Omental fat pad (tissue), 4 donors: ENCODE results near the gene GRIK5. TPM values are rescaled to one million over a fixed set of nuclear protein-coding genes. Genes with fewer than 3 reads are reported as not detected.

Experiments used
- ATAC-seq: fragments of 150-250 bp; one replicate; pipeline ENCODE4 v1.9.1; 2016; ENCODE audit warnings: mild to moderate bottlenecking, moderate library complexity; ENCODE audit not compliant: low FRiP score
- DNase-seq: peaks from one replicate; pipeline ENCODE4 v3.0.0-alpha.2; 2019; ENCODE audit warnings: low spot score
- total RNA-seq, 4 donors: library from RNA; depleted of rRNA; stranded (reverse); fragments of >200 nt; gene quantifications; one replicate each; pipeline ENCODE4 v1.1.0, GENCODE V29; 2016
- TF ChIP-seq, protein P1 (sequence below), 3 donors: fragments of 450-650 bp; IDR thresholded peaks; one replicate each; pipeline ENCODE4 v1.5.1; 2016 to 2017; ENCODE audit warnings: antibody characterized with exemption in 3 of 3, mild to moderate bottlenecking in 3 of 3, moderate library complexity in 2 of 3

The GRIK5 gene
- total RNA-seq, 4 donors from 2014 or later: 0.32 to 2.1 (median 1.6) TPM

DNA sequence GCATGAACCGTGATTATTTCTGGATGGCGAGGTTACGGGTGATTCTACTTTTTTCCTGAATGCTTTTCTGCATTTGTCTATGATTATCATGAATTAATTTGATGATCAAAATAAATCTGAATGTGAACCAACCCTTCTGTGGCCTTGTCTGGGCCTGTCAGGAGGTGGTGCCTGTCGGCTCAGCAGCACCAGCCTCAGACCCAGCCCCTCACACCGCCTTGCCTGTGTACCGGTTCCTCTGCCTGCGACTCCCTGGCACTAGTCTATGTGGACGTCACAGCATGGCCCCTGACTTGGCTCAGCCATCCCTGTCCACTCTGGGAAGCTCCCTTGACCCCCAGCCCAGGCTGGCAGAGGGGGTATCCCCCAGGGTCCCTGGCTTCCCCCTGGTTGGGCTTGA lies 95.4 kb downstream of the GRIK5 start:
- no peak for ATAC-seq

DNA sequence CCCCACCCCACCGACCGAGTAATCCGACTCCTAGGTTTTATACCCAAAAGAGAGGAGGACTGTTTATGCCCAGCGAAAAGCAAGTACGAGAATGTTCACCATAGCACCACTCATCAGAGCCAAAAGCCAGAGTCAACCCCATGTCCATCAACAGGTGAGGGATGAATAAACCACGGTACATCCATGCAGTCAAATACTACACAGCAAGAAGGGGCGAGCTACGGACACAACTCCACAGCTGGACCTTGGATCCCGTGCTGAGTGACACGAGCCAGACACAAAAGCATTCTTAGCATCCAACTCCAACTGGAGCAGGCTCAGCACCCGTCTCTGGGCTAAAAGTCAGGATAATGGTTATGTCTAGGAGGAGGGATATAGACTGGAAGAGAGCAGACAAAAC lies 98.6 kb downstream of the GRIK5 start:
- TF ChIP-seq, protein P1, sequence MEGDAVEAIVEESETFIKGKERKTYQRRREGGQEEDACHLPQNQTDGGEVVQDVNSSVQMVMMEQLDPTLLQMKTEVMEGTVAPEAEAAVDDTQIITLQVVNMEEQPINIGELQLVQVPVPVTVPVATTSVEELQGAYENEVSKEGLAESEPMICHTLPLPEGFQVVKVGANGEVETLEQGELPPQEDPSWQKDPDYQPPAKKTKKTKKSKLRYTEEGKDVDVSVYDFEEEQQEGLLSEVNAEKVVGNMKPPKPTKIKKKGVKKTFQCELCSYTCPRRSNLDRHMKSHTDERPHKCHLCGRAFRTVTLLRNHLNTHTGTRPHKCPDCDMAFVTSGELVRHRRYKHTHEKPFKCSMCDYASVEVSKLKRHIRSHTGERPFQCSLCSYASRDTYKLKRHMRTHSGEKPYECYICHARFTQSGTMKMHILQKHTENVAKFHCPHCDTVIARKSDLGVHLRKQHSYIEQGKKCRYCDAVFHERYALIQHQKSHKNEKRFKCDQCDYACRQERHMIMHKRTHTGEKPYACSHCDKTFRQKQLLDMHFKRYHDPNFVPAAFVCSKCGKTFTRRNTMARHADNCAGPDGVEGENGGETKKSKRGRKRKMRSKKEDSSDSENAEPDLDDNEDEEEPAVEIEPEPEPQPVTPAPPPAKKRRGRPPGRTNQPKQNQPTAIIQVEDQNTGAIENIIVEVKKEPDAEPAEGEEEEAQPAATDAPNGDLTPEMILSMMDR (IDR thresholded peaks at IDR 0.05): no peak
- no peak for ATAC-seq
- DNase-seq: no peak

More for the DNA sequence above, 95.4 kb downstream of the GRIK5 start:
- DNase-seq: no peak
- TF ChIP-seq, protein P1 (IDR thresholded peaks at IDR 0.05): no peak

DNA sequence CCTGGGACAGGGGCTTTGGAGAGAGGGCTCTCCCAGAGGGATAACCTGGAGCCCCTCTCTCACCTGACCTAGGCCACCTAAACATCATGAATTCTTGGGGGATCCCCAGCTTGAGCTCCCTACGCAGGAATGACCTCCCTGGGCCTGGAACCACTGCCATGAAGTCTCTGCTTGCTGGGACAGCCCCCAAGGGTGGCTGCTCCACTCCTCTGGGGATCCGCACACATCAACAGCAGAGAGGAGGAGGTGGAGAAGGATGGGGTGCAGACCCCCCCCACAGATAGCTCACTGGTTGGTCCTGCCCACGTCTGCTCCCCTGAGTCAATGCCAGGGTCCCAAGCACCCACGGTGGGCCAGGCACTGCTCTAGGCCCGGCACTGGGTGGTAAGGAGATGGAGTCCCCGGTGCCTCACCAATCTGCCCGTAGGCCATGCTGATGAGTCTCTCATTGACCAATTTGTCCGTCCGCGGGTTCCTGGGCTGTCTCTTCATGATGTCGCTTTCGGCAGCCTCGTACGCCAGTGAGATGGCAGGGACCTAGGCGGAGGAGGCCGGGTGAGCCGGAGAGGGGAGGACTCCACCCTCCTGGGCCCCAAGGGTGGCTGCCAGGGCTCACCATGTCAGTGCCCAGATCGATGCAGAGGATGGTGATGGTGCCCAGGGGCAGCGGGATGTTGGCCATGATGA lies 100.1 kb downstream of the GRIK5 start:
- DNase-seq (no peak), ATAC-seq (no peak)
- TF ChIP-seq, protein P1 (IDR thresholded peaks at IDR 0.05): no peak

DNA sequence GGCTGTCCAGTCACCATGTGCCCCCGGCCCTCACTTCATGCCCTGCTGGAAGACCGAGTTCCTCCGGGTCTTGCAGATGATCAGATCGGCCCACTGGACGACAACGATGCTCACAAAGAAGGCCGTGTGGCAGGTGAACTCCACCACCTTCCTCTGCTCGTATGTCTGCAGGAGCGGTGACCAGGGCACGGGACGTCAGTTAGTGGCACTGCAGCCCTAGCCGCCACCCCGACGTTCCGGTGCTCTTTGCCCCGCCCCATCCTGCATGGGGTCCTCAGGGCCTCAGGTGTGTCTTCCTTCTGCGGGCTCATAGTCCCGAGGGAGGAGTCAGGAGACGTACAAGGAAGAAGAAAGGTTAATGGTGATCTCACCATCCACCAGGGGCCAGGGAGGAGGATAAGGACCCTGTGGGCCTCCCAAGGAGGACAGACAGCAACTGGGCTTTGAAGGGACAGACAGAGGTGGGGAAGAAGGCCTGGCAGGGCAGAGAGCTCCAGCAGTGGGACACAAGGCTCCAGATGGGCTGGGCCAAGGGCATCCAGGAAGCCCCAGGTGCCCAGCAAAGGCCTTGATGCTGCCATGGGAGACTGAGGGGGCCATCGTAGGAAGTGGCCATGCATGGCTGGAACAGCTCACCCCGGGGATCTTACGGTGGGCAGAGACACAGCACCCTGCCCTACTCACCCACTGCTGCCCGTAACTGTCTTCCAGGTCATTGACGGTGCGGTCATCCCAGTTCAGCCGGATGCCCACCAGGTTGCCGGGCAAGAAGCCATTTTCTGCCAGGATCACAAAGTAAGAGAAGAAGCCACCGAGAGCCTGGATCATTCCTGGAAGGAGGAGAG lies 101.0 kb downstream of the GRIK5 start:
- DNase-seq (no peak), ATAC-seq (no peak)
- TF ChIP-seq, protein P1 (IDR thresholded peaks at IDR 0.05): no peak

DNA sequence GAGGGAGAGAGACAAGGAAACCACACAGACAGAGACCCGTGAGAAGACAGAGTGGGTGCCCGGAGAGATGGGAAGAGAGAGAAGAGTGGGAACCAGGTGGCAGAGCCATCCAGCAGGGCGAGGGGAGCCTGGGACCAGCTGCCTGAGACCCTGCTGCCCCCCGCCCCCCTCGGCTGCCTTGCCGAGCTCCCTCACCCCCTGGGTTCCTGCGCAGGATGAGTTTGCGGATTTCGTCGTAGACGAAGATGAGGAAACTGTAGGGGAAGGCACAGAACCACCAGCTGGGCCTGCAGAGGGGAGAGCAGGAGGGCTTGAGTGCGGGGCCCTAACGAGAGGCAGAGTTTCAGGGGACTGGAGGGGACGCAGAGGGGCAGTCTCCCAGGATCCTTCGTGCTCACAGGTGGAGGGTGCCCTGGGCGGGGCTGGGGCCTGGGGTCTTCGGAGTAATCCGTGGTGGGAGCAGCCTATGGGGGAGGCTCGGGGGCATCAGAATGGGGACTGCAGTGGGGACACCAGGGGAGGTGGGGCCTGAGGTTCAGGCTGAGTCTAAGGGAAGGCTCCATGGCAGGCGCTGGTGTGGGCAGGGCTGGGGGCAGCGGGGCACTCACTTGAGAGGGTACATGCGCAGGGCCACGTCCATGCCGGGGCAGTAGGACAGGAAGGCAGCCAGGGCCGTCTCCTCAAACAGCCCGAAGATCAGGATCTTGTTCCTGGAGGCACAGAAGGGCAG lies 102.8 kb downstream of the GRIK5 start:
- ATAC-seq (no peak), DNase-seq (no peak)
- TF ChIP-seq, protein P1 (IDR thresholded peaks at IDR 0.05): no peak

DNA sequence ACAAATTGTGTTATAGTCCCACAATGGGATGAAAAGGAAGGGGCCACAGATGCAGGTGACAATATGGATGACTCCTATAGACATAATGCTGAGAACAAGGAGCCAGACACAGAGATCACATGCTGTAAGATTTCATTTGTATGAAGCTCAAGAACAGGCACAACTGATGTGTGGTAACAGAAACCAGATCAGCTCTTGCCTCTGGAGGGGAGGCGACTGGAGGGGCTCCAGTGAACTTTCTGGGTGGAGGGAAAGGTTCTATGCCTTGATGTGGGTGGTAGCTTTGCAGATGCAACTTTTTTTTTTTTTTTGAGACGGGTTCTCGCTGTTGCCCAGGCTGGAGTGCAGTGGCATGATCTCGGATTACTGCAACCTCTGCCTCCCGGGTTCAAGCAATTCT lies 104.9 kb downstream of the GRIK5 start:
- TF ChIP-seq, protein P1 (IDR thresholded peaks at IDR 0.05): no peak
- ATAC-seq (no peak), DNase-seq (no peak)
